GM12892 (cell line): Measurements from ENCODE around the gene CAPSL.

Experiments used
- POLR2A ChIP-seq: IDR thresholded peaks from 2 replicates; pipeline ENCODE4 v1.6.1; 2011; ENCODE audit warnings: low read depth, low read length, control low read depth
- POLR2AphosphoS5 ChIP-seq: IDR thresholded peaks from 2 replicates; pipeline ENCODE4 v1.6.1; 2011; ENCODE audit warnings: low read depth, low read length, control low read depth
- TAF1 ChIP-seq: IDR thresholded peaks from 2 replicates; pipeline ENCODE4 v1.6.1; 2011; ENCODE audit warnings: low read depth, mild to moderate bottlenecking, control low read depth, low read length, borderline replicate concordance

DNA sequence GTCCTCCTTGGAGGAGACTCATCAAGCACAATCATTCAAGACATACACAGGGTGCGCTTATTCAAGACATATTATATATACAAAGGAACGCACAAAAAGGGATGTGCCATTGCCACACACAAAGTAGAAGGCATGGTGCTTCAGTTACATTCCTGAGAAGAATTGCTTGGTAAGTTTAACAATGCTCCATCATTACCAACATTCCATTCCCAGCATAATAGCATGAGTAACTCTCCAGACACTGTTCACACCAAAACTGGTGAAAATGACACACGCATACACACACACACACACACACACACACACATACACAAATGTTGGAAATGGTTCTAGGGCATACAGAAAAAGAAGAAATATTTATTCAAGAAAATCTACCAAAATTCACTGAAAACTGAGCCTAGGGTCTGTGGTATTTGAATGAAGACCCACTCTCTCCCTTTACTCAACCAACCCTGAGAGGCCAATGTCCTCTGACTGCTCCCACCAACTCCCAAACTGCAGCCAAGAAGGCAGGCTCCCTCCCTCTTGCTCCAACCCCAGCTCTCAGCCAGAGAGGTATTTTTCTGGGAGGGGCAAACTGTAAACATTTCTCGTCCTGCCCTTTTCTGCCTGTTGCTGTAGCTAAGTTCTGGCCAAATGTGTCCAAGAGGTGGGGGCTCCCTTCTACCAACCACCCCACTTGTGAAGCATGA is 32.9 kb upstream of the CAPSL start:
- TF ChIP-seq POLR2AphosphoS5 (no peak), TAF1 (no peak), POLR2A (no peak)
